GM13977 (cell line): Measurements from ENCODE around the gene IRS1.

ENCODE experiments used
- DNase-seq: peaks from one replicate; pipeline ENCODE4 v3.0.0; 2012; ENCODE audit warnings: low spot score
- in situ Hi-C: fragments of 300-500 bp; cut with MboI; formaldehyde crosslinking; loops from one replicate; pipeline ENCODE4 v1.12.0; 2022; ENCODE audit warnings: low sequenced_read_pairs, low pct_unique_long_range_greater_than_20kb, mixed read lengths, inconsistent platforms; ENCODE audit not compliant: unreplicated experiment
- TF ChIP-seq, protein P1 (sequence below): IDR thresholded peaks from 2 replicates; pipeline ENCODE4 v1.5.1; 2012; ENCODE audit warnings: mild to moderate bottlenecking, control low read depth; ENCODE audit not compliant: insufficient read depth; ENCODE audit errors: extremely low read depth, missing control alignments

IRS1 gene

DNA sequence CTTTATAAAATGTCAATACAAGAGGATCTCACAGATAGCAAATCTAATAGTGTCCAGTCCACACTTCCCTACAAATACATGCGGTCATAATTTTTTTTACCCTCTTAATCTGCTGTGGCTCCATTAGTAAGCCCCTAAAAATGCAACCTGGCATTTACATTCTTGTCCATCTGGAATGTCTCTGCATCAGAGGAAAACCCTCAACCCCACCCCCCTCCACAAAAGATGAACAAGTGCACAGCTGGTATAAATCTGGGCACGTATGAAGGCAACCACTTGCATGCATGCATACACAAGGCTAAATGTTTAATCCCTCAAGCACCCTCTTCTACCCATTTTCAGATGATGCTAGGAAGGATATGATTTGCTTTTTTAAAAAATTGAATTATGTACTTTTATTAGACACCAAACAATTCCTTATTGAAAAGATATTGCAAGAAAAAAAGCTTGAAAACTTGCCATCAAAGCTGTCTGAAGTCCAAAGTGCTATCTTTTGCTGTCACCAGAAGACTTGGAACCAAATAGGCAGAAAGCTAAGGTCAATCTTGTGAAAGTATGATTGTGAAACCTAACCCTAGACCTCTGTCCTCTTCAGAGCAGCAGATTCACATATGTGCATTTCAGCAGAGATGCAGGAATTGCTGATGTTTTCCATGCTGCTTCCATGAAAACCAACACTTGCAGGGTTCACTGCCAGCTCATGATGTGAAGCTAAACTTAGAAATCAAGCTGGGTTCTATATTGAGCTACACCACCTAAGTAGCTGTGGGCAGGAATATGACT is 39.0 kb downstream of the IRS1 start:
- in situ Hi-C loops = no loop called here
- no peak for DNase-seq

DNA sequence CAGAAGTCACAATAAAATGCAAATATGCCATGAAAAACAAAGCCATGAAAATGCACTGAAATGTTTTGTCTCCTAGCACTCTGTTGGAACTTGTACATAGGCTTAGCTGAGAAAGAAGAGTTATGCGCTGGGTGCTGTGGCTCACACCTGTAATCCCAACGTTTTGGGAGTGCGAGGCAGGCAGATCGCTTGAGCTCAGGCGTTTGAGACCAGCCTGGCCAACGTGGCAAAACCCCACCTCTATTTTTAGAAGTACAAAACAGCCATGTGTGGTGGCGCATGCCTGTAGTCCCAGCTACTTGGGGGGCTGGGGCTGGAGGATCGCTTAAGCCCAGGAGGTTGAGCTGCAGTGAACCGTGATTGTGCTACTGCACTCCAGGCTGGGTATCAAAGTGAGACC is 39.9 kb downstream of the IRS1 start:
- no peak for DNase-seq
- TF ChIP-seq, protein P1, sequence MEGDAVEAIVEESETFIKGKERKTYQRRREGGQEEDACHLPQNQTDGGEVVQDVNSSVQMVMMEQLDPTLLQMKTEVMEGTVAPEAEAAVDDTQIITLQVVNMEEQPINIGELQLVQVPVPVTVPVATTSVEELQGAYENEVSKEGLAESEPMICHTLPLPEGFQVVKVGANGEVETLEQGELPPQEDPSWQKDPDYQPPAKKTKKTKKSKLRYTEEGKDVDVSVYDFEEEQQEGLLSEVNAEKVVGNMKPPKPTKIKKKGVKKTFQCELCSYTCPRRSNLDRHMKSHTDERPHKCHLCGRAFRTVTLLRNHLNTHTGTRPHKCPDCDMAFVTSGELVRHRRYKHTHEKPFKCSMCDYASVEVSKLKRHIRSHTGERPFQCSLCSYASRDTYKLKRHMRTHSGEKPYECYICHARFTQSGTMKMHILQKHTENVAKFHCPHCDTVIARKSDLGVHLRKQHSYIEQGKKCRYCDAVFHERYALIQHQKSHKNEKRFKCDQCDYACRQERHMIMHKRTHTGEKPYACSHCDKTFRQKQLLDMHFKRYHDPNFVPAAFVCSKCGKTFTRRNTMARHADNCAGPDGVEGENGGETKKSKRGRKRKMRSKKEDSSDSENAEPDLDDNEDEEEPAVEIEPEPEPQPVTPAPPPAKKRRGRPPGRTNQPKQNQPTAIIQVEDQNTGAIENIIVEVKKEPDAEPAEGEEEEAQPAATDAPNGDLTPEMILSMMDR = no peak
- in situ Hi-C loops = no loop called here

More for the DNA sequence above, 39.0 kb downstream of the IRS1 start:
- TF ChIP-seq, protein P1 = no peak

DNA sequence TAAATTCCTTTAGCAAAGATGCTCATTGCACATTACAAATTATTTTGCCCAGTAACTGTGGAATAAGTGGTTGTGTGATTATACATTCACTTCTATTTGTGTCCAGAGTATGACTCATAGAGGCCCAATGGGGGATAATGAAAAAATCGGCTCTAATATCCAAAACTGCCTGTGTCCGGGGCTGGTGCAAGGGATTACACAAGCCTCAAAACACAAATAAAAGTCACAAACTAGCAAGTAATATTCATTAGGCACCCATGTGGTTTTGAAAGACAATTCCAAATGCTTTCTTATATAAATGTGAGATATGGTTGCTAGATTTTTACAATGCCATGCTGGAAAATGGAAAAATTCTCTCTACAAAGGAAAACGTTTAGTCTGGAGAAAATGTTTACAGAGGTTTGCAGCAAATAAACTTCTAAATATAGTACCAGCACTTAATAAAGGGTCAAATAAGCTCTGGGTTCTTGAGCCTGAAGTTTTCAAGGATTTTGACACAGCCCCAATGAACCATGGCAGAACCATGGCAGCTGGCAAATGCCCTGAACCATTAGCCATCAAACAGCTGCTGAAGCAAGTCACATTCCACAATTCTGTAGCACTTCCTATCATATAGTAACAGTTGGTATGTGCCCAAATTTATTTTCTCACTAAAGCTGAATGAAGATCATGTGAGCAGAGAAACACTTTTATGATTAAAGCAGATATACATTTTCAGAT is 40.5 kb downstream of the IRS1 start:
- no peak for DNase-seq
- TF ChIP-seq, protein P1 = no peak
- in situ Hi-C loops = no loop called here

- no peak for DNase-seq
- TF ChIP-seq, protein P1 = no peak
- in situ Hi-C loops = no loop called here
These were observed 43.5 kb downstream of the IRS1 start for GRCh38 chr2:226756131-226756530.

- TF ChIP-seq, protein P1 = no peak
- in situ Hi-C loops = no loop called here
- DNase-seq = no peak
These were observed 44.0 kb downstream of the IRS1 start for GRCh38 chr2:226755631-226756030.

GRCh38 chr2:226754821-226755604 is 44.6 kb downstream of the IRS1 start:
- DNase-seq = no peak
- TF ChIP-seq, protein P1 = no peak
- in situ Hi-C loops = no loop called here
